Mesendoderm (in vitro differentiated cells): ENCODE results near the gene DNTT.

Experiments used
- DNase-seq: peaks from one replicate; pipeline ENCODE4 v3.0.0; 2013
- H2AK5ac ChIP-seq: 2 replicates; pipeline ENCODE4 v1.6.1; 2013; ENCODE audit warnings: low read length, inconsistent platforms
- H2BK120ac ChIP-seq: 2 replicates; pipeline ENCODE4 v1.6.1; 2013; ENCODE audit warnings: low read depth, mild to moderate bottlenecking, low read length, moderate library complexity, mixed read lengths
- H2BK15ac ChIP-seq: replicated peaks from 2 replicates; pipeline ENCODE4 v1.6.1; 2013; ENCODE audit warnings: low read depth, mild to moderate bottlenecking, moderate library complexity
- H2BK5ac ChIP-seq: 2 replicates; pipeline ENCODE4 v1.6.1; 2013; ENCODE audit warnings: low read length, inconsistent platforms
- H3K18ac ChIP-seq: 2 replicates; pipeline ENCODE4 v1.6.1; 2013; ENCODE audit warnings: mild to moderate bottlenecking, low read length, mixed read lengths
- H3K23ac ChIP-seq: one replicate; pipeline ENCODE4 v1.6.1; 2013; ENCODE audit warnings: low read length
- H3K27ac ChIP-seq: 2 replicates; pipeline ENCODE4 v1.5.1; 2013; ENCODE audit warnings: low read depth, mild to moderate bottlenecking, inconsistent platforms, low read length, moderate library complexity
- H3K27me3 ChIP-seq: 2 replicates; pipeline ENCODE4 v1.6.1; 2013; ENCODE audit warnings: low read length, control low read depth, mild to moderate bottlenecking, inconsistent platforms; ENCODE audit not compliant: insufficient read depth, poor library complexity
- H3K36me3 ChIP-seq: 2 replicates; pipeline ENCODE4 v1.6.1; 2013; ENCODE audit warnings: low read length, inconsistent platforms; ENCODE audit not compliant: control insufficient read depth, insufficient read depth
- H3K4ac ChIP-seq: one replicate; pipeline ENCODE4 v1.6.1; 2013; ENCODE audit warnings: low read depth, mild to moderate bottlenecking, low read length, moderate library complexity
- H3K4me1 ChIP-seq: 2 replicates; pipeline ENCODE4 v1.6.1; 2013; ENCODE audit warnings: low read depth, low read length, inconsistent platforms; ENCODE audit not compliant: control insufficient read depth
- H3K4me2 ChIP-seq: 2 replicates; pipeline ENCODE4 v1.6.1; 2013; ENCODE audit warnings: low read length
- H3K4me3 ChIP-seq: 2 replicates; pipeline ENCODE4 v1.5.1; 2013; ENCODE audit warnings: mild to moderate bottlenecking, low read length
- H3K56ac ChIP-seq: one replicate; pipeline ENCODE4 v1.6.1; 2013; ENCODE audit warnings: low read length
- H3K79me1 ChIP-seq: 2 replicates; pipeline ENCODE4 v1.6.1; 2013; ENCODE audit warnings: low read length, inconsistent platforms
- H3K79me2 ChIP-seq: 2 replicates; pipeline ENCODE4 v1.6.1; 2013; ENCODE audit warnings: mild to moderate bottlenecking, low read length; ENCODE audit not compliant: control insufficient read depth, insufficient read depth
- H3K9ac ChIP-seq: 2 replicates; pipeline ENCODE4 v1.6.1; 2013; ENCODE audit warnings: low read length, inconsistent platforms
- H4K5ac ChIP-seq: one replicate; pipeline ENCODE4 v1.6.1; 2013; ENCODE audit warnings: low read length
- H4K8ac ChIP-seq: one replicate; pipeline ENCODE4 v1.6.1; 2013; ENCODE audit warnings: low read depth, mild to moderate bottlenecking, control low read depth, low read length, moderate library complexity
- WGBS: extraction: QIAGEN DNeasy Blood & Tissue Kit; methylation state at CpG from one replicate; pipeline ENCODE4 v1.1.7; 2013; ENCODE audit warnings: low lambda C conversion rate, missing lambda C conversion rate; ENCODE audit not compliant: insufficient coverage; ENCODE audit errors: extremely low coverage; 5-methylcytosine and 5-hydroxymethylcytosine counted together

The DNTT gene

GRCh38 chr10:96288151-96288621, 16.0 kb upstream of the DNTT start:
- no peak overlapping the region for H3K4me2 ChIP-seq
- no peak overlapping the region for H3K23ac ChIP-seq
- no peak overlapping the region for H3K9ac ChIP-seq
- no peaks in the 10 kb centered on the region for H3K79me1 ChIP-seq
- no peak overlapping the region for H3K27ac ChIP-seq
- no peak overlapping the region for H3K18ac ChIP-seq
- no peak for DNase-seq
- H3K4me3 ChIP-seq, result no peak overlapping the region
- H3K36me3 ChIP-seq, result no peaks in the 10 kb centered on the region
- H3K4ac ChIP-seq, result no peak overlapping the region
- H2BK15ac ChIP-seq, result no peak overlapping the region
- H3K79me2 ChIP-seq, result no peaks in the 10 kb centered on the region
- H3K56ac ChIP-seq, result no peak overlapping the region
- H4K5ac ChIP-seq, result no peak overlapping the region
- no peaks in the 10 kb centered on the region for H3K27me3 ChIP-seq
- H3K4me1 ChIP-seq, result no peaks in the 10 kb centered on the region
- no peak overlapping the region for H2BK5ac ChIP-seq
- H4K8ac ChIP-seq, result no peak overlapping the region
- no peak overlapping the region for H2BK120ac ChIP-seq
- no CpG with 5 or more reads among the region's 5 CpGs for WGBS
- no peak overlapping the region for H2AK5ac ChIP-seq

GRCh38 chr10:96289218-96289910, 14.9 kb upstream of the DNTT start:
- H4K8ac ChIP-seq, result no peak overlapping the region
- H4K5ac ChIP-seq, result no peak overlapping the region

GRCh38 chr10:96290368-96291133, 13.7 kb upstream of the DNTT start:
- no peak overlapping the region for H2BK5ac ChIP-seq
- H3K4me3 ChIP-seq, result no peak overlapping the region
- no peak overlapping the region for H3K9ac ChIP-seq
- no peak overlapping the region for H3K4ac ChIP-seq
- no peak overlapping the region for H3K18ac ChIP-seq
- no peaks in the 10 kb centered on the region for H3K36me3 ChIP-seq
- no peak overlapping the region for H2BK120ac ChIP-seq
- H3K4me1 ChIP-seq, result no peaks in the 10 kb centered on the region
- no peak overlapping the region for H3K27ac ChIP-seq
- H4K5ac ChIP-seq, result no peak overlapping the region
- H3K27me3 ChIP-seq, result no peaks in the 10 kb centered on the region
- H2AK5ac ChIP-seq, result no peak overlapping the region
- no peak overlapping the region for H3K56ac ChIP-seq
- WGBS, result no CpG with 5 or more reads among the region's 4 CpGs
- H3K79me1 ChIP-seq, result no peaks in the 10 kb centered on the region
- DNase-seq, result no peak
- H4K8ac ChIP-seq, result no peak overlapping the region
- no peak overlapping the region for H3K23ac ChIP-seq
- no peak overlapping the region for H2BK15ac ChIP-seq
- no peak overlapping the region for H3K4me2 ChIP-seq
- H3K79me2 ChIP-seq, result no peaks in the 10 kb centered on the region

More at GRCh38 chr10:96289218-96289910, 14.9 kb upstream of the DNTT start:
- H3K4me3 ChIP-seq, result no peak overlapping the region
- H3K79me2 ChIP-seq, result no peaks in the 10 kb centered on the region
- H3K56ac ChIP-seq, result no peak overlapping the region
- no peaks in the 10 kb centered on the region for H3K79me1 ChIP-seq
- H3K4me2 ChIP-seq, result no peak overlapping the region
- no peak for DNase-seq
- no peak overlapping the region for H3K23ac ChIP-seq
- H2BK5ac ChIP-seq, result no peak overlapping the region
- H3K4ac ChIP-seq, result no peak overlapping the region
- no peak overlapping the region for H3K9ac ChIP-seq
- H3K27me3 ChIP-seq, result no peaks in the 10 kb centered on the region
- H3K4me1 ChIP-seq, result no peaks in the 10 kb centered on the region
- H2BK15ac ChIP-seq, result no peak overlapping the region
- no CpG with 5 or more reads among the region's 9 CpGs for WGBS
- H2AK5ac ChIP-seq, result no peak overlapping the region
- H3K36me3 ChIP-seq, result no peaks in the 10 kb centered on the region
- no peak overlapping the region for H2BK120ac ChIP-seq
- no peak overlapping the region for H3K18ac ChIP-seq
- H3K27ac ChIP-seq, result no peak overlapping the region

- Histone ChIP-seq H4K5ac (no peak overlapping the region), H3K4me3 (no peak overlapping the region), H2BK15ac (no peak overlapping the region), H2BK5ac (no peak overlapping the region), H3K4me1 (no peaks in the 10 kb centered on the region), H2BK120ac (no peak overlapping the region), H3K27ac (no peak overlapping the region), H2AK5ac (no peak overlapping the region), H3K9ac (no peak overlapping the region), H3K27me3 (no peaks in the 10 kb centered on the region), H3K18ac (no peak overlapping the region), H3K4me2 (no peak overlapping the region), H3K4ac (no peak overlapping the region), H3K56ac (no peak overlapping the region), H3K23ac (no peak overlapping the region), H4K8ac (no peak overlapping the region), H3K79me2 (no peaks in the 10 kb centered on the region), H3K79me1 (no peaks in the 10 kb centered on the region), H3K36me3 (no peaks in the 10 kb centered on the region)
- DNase-seq, result peak; percentile 63
- WGBS, result no CpG with 5 or more reads among the region's 7 CpGs
Observed at GRCh38 chr10:96292971-96293920, 11.0 kb upstream of the DNTT start.

- no peak overlapping the region for H2BK120ac ChIP-seq
- H3K23ac ChIP-seq, result no peak overlapping the region
- no CpG with 5 or more reads among the region's 4 CpGs for WGBS
Observed at GRCh38 chr10:96295475-96295874, 8.8 kb upstream of the DNTT start.

More at GRCh38 chr10:96295475-96295874, 8.8 kb upstream of the DNTT start:
- Histone ChIP-seq H3K9ac (no peak overlapping the region), H3K27ac (no peak overlapping the region), H4K8ac (no peak overlapping the region), H3K4ac (no peak overlapping the region), H3K4me2 (no peak overlapping the region), H3K4me1 (no peaks in the 10 kb centered on the region), H3K4me3 (no peak overlapping the region), H3K79me1 (no peaks in the 10 kb centered on the region), H3K79me2 (no peaks in the 10 kb centered on the region), H2BK15ac (no peak overlapping the region), H3K27me3 (no peaks in the 10 kb centered on the region), H4K5ac (no peak overlapping the region), H3K18ac (no peak overlapping the region), H2BK5ac (no peak overlapping the region), H3K56ac (no peak overlapping the region), H2AK5ac (no peak overlapping the region), H3K36me3 (no peaks in the 10 kb centered on the region)
- DNase-seq, result no peak
